Measurements from ENCODE around the gene LENEP.

Gene LENEP

GRCh38 chr1:155030243-155030795 is 36.9 kb downstream of the LENEP start:
- DNase-seq, result no peak

GRCh38 chr1:155030899-155031298 is 37.5 kb downstream of the LENEP start:
- no peak for DNase-seq

- DNase-seq, result no peak
These were observed 39.5 kb downstream of the LENEP start for GRCh38 chr1:155032886-155033285.

- DNase-seq, result no peak
These were observed 40.1 kb downstream of the LENEP start, which contains the start of the genes DCST1 and DCST2 for GRCh38 chr1:155033524-155033923. DCST1 (plus strand) TSS chr1:155033824; CDS start chr1:155034037, 213 bp downstream. DCST2 (minus strand) TSS chr1:155033781; CDS start chr1:155033701, 80 bp downstream.

GRCh38 chr1:155034318-155035208 is 41.2 kb downstream of the LENEP start:
- no peak for DNase-seq

- no peak for DNase-seq
These were observed 42.5 kb downstream of the LENEP start for GRCh38 chr1:155035936-155036335.

- DNase-seq, result no peak
These were observed 43.7 kb downstream of the LENEP start for GRCh38 chr1:155037043-155037442.

- no peak for DNase-seq
These were observed 44.6 kb downstream of the LENEP start for GRCh38 chr1:155037851-155038441.

GRCh38 chr1:155038602-155039307 is 45.4 kb downstream of the LENEP start:
- no peak for DNase-seq

GRCh38 chr1:155039308-155039669 is 45.9 kb downstream of the LENEP start:
- no peak for DNase-seq

- no peak for DNase-seq
These were observed 47.1 kb downstream of the LENEP start for GRCh38 chr1:155040358-155041093.

- DNase-seq, result no peak
These were observed 49.4 kb downstream of the LENEP start for GRCh38 chr1:155042789-155043188.

- DNase-seq, result no peak
These were observed 49.9 kb downstream of the LENEP start for GRCh38 chr1:155043301-155043702.

GRCh38 chr1:155043793-155044192 is 50.4 kb downstream of the LENEP start:
- DNase-seq, result no peak
